Smooth muscle cell of bladder (primary cell): Measurements from ENCODE around the gene TNFAIP3. TPM values are rescaled to one million over a fixed set of nuclear protein-coding genes. Genes with fewer than 3 reads are reported as not detected.

Experiments used
- total RNA-seq: library from RNA; depleted of rRNA; stranded (reverse); fragments of >200 nt; gene quantifications from 2 replicates; pipeline ENCODE4 v1.2.3, GENCODE V29; 2014

Gene TNFAIP3
- 8.7 and 13.3 TPM in 2 replicates for total RNA-seq

DNA sequence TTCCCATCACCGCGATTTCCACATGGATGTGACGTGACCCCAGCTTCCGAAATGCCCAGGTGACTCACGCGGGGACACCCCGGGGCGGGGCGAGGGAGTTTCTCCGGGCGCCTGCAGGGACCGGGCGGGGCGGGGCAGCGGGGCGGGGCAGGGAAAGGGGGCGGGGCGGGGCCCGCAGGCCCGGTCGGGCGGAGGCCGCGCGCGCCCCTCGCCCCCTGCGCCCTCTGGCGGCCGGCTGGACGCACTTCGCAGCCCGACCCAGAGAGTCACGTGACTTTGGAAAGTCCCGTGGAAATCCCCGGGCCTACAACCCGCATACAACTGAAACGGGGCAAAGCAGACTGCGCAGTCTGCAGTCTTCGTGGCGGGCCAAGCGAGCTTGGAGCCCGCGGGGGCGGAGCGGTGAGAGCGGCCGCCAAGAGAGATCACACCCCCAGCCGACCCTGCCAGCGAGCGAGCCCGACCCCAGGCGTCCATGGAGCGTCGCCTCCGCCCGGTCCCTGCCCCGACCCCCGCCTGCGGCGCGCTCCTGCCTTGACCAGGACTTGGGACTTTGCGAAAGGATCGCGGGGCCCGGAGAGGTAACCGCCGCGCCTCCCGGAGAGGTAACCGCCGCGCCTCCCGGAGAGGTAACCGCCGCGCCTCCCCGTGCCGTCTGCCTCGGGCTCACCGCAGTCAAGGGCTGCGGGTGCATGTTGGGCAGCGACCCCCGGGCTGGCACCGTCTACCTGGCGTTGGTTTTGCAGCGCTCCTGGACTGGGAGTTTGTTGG lies at the start of gene TNFAIP3:
TNFAIP3 (plus strand) TSS at position 346 of the 771 bp plus-strand sequence. CDS start 3,969 bp downstream, outside the sequence.

Other genes with a start within 250 kb of the TNFAIP3 start
- gene PERP, start 240.2 kb downstream of the TNFAIP3 start, total RNA-seq = 20.8 and 32.4 TPM in 2 replicates